T47D (cell line): ENCODE data around the gene KIAA1614.

Experiments used
- DNase-seq, 2 experiments: peaks; one replicate each; pipeline versions ENCODE4 v3.0.0 to v3.0.0-alpha.2; 2011 to 2012; ENCODE audit warnings: low read depth in 1 of 2, low spot score in 1 of 2
- JUND ChIP-seq: IDR thresholded peaks from 2 replicates; pipeline ENCODE4 v1.6.1; 2012; ENCODE audit warnings: low read depth
- in situ Hi-C: cut with HindIII; loops from 2 replicates; pipeline ENCODE4 v1.10.0; 2016; ENCODE audit warnings: low sequenced_read_pairs, low pct_unique_long_range_greater_than_20kb

KIAA1614 gene

GRCh38 chr1:180969434-180969833 is 56.7 kb downstream of the KIAA1614 start:
- in situ Hi-C loops, result no loop called here
- TF ChIP-seq JUND, result no peak
- DNase-seq, result no peak

- TF ChIP-seq JUND, result no peak
- in situ Hi-C loops, result no loop called here
- DNase-seq, result no peak
Measured at GRCh38 chr1:180970333-180971079, 57.8 kb downstream of the KIAA1614 start.

GRCh38 chr1:180971273-180971997 is 58.7 kb downstream of the KIAA1614 start:
- in situ Hi-C loops, result no loop called here
- TF ChIP-seq JUND, result no peak
- DNase-seq, result no peak

GRCh38 chr1:180973369-180973768 is 60.7 kb downstream of the KIAA1614 start:
- in situ Hi-C loops, result no loop called here
- TF ChIP-seq JUND, result no peak
- no peak for DNase-seq

GRCh38 chr1:180974236-180974635 is 61.5 kb downstream of the KIAA1614 start:
- in situ Hi-C loops, result no loop called here
- TF ChIP-seq JUND, result no peak

GRCh38 chr1:180975551-180975950 is 62.9 kb downstream of the KIAA1614 start:
- TF ChIP-seq JUND, result no peak
- DNase-seq, result no peak
- in situ Hi-C loops, result no loop called here

More at GRCh38 chr1:180974236-180974635, 61.5 kb downstream of the KIAA1614 start:
- no peak for DNase-seq

- no peak for DNase-seq
- in situ Hi-C loops, result no loop called here
- TF ChIP-seq JUND, result no peak
Measured at GRCh38 chr1:180976191-180976590, 63.5 kb downstream of the KIAA1614 start.

- no peak for TF ChIP-seq JUND
- no peak for DNase-seq
- in situ Hi-C loops, result no loop called here
Measured at GRCh38 chr1:180976732-180977357, 64.1 kb downstream of the KIAA1614 start.

GRCh38 chr1:180981596-180982387 is 69.1 kb downstream of the KIAA1614 start:
- TF ChIP-seq JUND, result no peak
- no peak for DNase-seq
- in situ Hi-C loops, result no loop called here

GRCh38 chr1:180982422-180982821 is 69.7 kb downstream of the KIAA1614 start:
- in situ Hi-C loops, result no loop called here
- DNase-seq, result no peak
- no peak for TF ChIP-seq JUND

- no peak for TF ChIP-seq JUND
- no peak for DNase-seq
- in situ Hi-C loops, result no loop called here
Measured at GRCh38 chr1:180988253-180988752, 75.6 kb downstream of the KIAA1614 start.

- in situ Hi-C loops, result no loop called here
- TF ChIP-seq JUND, result no peak
- no peak for DNase-seq
Measured at GRCh38 chr1:180994262-180994661, 81.6 kb downstream of the KIAA1614 start.
